C4-2B (cell line): ENCODE results near the gene GAS2L1.

Experiments
- CTCF ChIP-seq: fragments of 450-650 bp; conservative IDR thresholded peaks from 2 replicates; pipeline ENCODE4 v1.5.1; 2017; ENCODE audit warnings: mild to moderate bottlenecking
- ZFX ChIP-seq: fragments of 450-650 bp; IDR thresholded peaks from 2 replicates; pipeline ENCODE4 v1.6.1; 2017

DNA sequence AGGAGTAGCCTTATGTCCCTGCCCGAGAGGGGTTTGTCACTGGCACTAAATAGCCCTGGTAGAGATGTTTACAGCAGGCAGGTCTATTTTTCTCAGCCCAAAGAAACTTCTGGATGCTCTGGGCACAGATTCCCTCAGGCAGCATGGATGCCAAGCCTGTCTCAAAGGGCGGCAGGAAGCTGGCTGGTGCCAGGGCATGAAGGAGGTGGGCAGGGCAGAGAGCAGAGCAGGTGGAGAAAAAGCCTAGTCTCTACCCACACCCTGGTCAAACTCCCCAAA is 4.1 kb upstream of the GAS2L1 start:
- TF ChIP-seq CTCF (no peak), ZFX (no peak)
